RWPE2 (cell line): ENCODE results near the gene PTPRC.
A peak's percentile ranks its signal among the peaks of the same experiment; 100 is the strongest.

Experiments used
- ATAC-seq: fragments of 200-7000 bp; cut with Tn5 transposase; 3 replicates; pipeline ENCODE4 v1.9.1; 2021; ENCODE audit warnings: low read depth
- DNase-seq: peaks from one replicate; pipeline ENCODE4 v3.0.0-alpha.2; 2020; ENCODE audit warnings: low spot score
- H3K27ac ChIP-seq: fragments of 450-650 bp; 2 replicates; pipeline ENCODE4 v1.5.1; 2017; ENCODE audit warnings: mild to moderate bottlenecking; ENCODE audit not compliant: poor library complexity, severe bottlenecking
- H3K27me3 ChIP-seq: fragments of 250-450 bp; sonication (Bioruptor Pico); 2 replicates; pipeline ENCODE4 v1.5.1; 2021; ENCODE audit warnings: mild to moderate bottlenecking, moderate library complexity; ENCODE audit not compliant: insufficient read depth, poor library complexity, severe bottlenecking
- H3K36me3 ChIP-seq: fragments of 250-450 bp; sonication (Bioruptor Pico); 2 replicates; pipeline ENCODE4 v1.5.1; 2020; ENCODE audit warnings: low read depth, mild to moderate bottlenecking, moderate library complexity
- H3K4me1 ChIP-seq: fragments of 250-450 bp; sonication (Bioruptor Pico); 2 replicates; pipeline ENCODE4 v1.5.1; 2021; ENCODE audit warnings: mild to moderate bottlenecking, moderate library complexity; ENCODE audit not compliant: insufficient read depth, poor library complexity, severe bottlenecking
- H3K4me3 ChIP-seq: fragments of 250-450 bp; sonication (Bioruptor Pico); 2 replicates; pipeline ENCODE4 v1.5.1; 2021; ENCODE audit warnings: mild to moderate bottlenecking, moderate library complexity; ENCODE audit not compliant: severe bottlenecking
- H3K9me3 ChIP-seq: fragments of 250-450 bp; sonication (Bioruptor Pico); 2 replicates; pipeline ENCODE4 v1.5.1; 2021; ENCODE audit warnings: mild to moderate bottlenecking, moderate library complexity; ENCODE audit not compliant: severe bottlenecking
- TF ChIP-seq, protein P1 (sequence below): fragments of 450-650 bp; IDR thresholded peaks from one replicate; pipeline ENCODE4 v1.5.1; 2017; ENCODE audit warnings: mild to moderate bottlenecking, moderate library complexity; ENCODE audit not compliant: poor library complexity, severe bottlenecking

Gene PTPRC

DNA sequence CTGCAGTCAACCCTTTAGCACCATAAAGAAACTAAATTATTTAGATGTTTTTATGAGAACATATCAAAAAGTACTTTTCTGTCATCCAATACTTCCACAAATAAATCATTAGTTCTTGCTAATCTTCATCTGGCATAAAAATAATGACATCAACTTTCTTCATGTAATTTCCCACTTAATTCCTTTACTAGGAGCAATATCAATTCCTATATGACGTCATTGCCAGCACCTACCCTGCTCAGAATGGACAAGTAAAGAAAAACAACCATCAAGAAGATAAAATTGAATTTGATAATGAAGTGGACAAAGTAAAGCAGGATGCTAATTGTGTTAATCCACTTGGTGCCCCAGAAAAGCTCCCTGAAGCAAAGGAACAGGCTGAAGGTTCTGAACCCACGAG, 116.9 kb downstream of the PTPRC start:
- ATAC-seq = no peak
- no peak overlapping the region for H3K4me3 ChIP-seq
- no peaks in the 10 kb centered on the region for H3K4me1 ChIP-seq
- no peaks in the 10 kb centered on the region; the same call in 1 of the 2 replicates for H3K36me3 ChIP-seq
- no peak overlapping the region for H3K27ac ChIP-seq
- H3K27me3 ChIP-seq = no peaks in the 10 kb centered on the region
- DNase-seq = no peak
- TF ChIP-seq, protein P1, sequence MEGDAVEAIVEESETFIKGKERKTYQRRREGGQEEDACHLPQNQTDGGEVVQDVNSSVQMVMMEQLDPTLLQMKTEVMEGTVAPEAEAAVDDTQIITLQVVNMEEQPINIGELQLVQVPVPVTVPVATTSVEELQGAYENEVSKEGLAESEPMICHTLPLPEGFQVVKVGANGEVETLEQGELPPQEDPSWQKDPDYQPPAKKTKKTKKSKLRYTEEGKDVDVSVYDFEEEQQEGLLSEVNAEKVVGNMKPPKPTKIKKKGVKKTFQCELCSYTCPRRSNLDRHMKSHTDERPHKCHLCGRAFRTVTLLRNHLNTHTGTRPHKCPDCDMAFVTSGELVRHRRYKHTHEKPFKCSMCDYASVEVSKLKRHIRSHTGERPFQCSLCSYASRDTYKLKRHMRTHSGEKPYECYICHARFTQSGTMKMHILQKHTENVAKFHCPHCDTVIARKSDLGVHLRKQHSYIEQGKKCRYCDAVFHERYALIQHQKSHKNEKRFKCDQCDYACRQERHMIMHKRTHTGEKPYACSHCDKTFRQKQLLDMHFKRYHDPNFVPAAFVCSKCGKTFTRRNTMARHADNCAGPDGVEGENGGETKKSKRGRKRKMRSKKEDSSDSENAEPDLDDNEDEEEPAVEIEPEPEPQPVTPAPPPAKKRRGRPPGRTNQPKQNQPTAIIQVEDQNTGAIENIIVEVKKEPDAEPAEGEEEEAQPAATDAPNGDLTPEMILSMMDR = no peak
- no peaks in the 10 kb centered on the region for H3K9me3 ChIP-seq

GRCh38 chr1:198756470-198756869, 117.6 kb downstream of the PTPRC start:
- Histone ChIP-seq H3K4me1 (no peaks in the 10 kb centered on the region), H3K9me3 (no peaks in the 10 kb centered on the region), H3K27me3 (no peaks in the 10 kb centered on the region), H3K36me3 (no peaks in the 10 kb centered on the region; the same call in 1 of the 2 replicates), H3K27ac (no peak overlapping the region), H3K4me3 (no peak overlapping the region)
- ATAC-seq = peak; percentile 49; the same call in 1 of the 3 replicates
- TF ChIP-seq, protein P1 = peak; percentile 73
- no peak for DNase-seq

GRCh38 chr1:198761859-198762616, 123.2 kb downstream of the PTPRC start:
- no peak overlapping the region for H3K27ac ChIP-seq
- H3K9me3 ChIP-seq = no peaks in the 10 kb centered on the region
- DNase-seq (no peak), ATAC-seq (no peak)
- H3K4me1 ChIP-seq = no peaks in the 10 kb centered on the region
- no peaks in the 10 kb centered on the region for H3K27me3 ChIP-seq
- no peak overlapping the region for H3K4me3 ChIP-seq
- TF ChIP-seq, protein P1 = no peak
- H3K36me3 ChIP-seq = no peaks in the 10 kb centered on the region; the same call in 1 of the 2 replicates

- peak; percentile 17; the same call in 1 of the 3 replicates for ATAC-seq
These were observed 124.5 kb downstream of the PTPRC start for GRCh38 chr1:198763298-198763714.

More at GRCh38 chr1:198763298-198763714, 124.5 kb downstream of the PTPRC start:
- DNase-seq = no peak
- no peaks in the 10 kb centered on the region for H3K4me1 ChIP-seq
- no peaks in the 10 kb centered on the region for H3K9me3 ChIP-seq
- no peak overlapping the region for H3K4me3 ChIP-seq
- H3K27me3 ChIP-seq = no peaks in the 10 kb centered on the region
- H3K27ac ChIP-seq = no peak overlapping the region
- TF ChIP-seq, protein P1 = no peak
- H3K36me3 ChIP-seq = no peaks in the 10 kb centered on the region; the same call in 1 of the 2 replicates
